Measurements from ENCODE around the gene C1orf159. TPM values are rescaled to one million over a fixed set of nuclear protein-coding genes. Genes with fewer than 3 reads are reported as not detected.
"Not testable (repeated sequence)": the region's sequence is repeated elsewhere in the genome, so short reads cannot be mapped to it uniquely, and the experiment has no call there.

Gene C1orf159
- total RNA-seq, 1 donor from 2014 or later: 20.2 TPM

DNA sequence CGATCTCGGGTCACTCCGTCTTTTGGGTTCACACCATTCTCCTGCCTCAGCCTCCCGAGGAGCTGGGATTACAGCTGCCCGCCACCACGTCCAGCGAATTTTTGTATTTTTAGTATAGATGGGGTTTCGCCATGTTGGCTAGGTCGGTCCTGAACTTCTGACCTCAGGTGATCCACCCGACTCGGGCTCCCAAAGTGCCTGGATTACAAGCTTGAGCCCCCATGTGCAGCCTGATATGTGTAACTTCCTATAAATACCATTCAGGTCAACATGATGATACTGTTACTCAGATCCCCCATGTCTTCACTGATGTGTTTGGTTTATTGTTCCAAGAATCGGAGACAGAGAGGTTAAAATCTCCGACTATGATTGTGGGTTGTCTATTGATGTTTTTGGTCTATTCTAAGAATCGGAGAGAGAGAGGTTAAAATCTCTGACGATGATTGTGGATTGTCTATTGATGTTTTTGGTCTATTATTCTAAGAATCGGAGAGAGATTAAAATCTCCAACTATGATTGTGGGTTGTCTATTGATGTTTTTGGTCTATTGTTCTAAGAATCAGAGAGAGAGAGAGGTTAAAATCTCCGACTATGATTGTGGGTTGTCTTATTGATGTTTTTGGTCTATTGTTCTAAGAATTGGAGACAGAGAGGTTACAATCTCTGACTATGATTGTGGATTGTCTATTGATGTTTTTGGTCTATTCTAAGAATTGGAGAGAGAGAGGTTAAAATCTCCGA, 17.0 kb downstream of the C1orf159 start:
- TF ChIP-seq, protein P1, sequence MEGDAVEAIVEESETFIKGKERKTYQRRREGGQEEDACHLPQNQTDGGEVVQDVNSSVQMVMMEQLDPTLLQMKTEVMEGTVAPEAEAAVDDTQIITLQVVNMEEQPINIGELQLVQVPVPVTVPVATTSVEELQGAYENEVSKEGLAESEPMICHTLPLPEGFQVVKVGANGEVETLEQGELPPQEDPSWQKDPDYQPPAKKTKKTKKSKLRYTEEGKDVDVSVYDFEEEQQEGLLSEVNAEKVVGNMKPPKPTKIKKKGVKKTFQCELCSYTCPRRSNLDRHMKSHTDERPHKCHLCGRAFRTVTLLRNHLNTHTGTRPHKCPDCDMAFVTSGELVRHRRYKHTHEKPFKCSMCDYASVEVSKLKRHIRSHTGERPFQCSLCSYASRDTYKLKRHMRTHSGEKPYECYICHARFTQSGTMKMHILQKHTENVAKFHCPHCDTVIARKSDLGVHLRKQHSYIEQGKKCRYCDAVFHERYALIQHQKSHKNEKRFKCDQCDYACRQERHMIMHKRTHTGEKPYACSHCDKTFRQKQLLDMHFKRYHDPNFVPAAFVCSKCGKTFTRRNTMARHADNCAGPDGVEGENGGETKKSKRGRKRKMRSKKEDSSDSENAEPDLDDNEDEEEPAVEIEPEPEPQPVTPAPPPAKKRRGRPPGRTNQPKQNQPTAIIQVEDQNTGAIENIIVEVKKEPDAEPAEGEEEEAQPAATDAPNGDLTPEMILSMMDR (conservative IDR thresholded peaks at IDR 0.05; ENCODE audit: low read depth, low read length): no peak
- no peak overlapping the region for H3K4me3 ChIP-seq (ENCODE audit: low read depth, low read length)
- no peak for DNase-seq (ENCODE audit: low read depth)

DNA sequence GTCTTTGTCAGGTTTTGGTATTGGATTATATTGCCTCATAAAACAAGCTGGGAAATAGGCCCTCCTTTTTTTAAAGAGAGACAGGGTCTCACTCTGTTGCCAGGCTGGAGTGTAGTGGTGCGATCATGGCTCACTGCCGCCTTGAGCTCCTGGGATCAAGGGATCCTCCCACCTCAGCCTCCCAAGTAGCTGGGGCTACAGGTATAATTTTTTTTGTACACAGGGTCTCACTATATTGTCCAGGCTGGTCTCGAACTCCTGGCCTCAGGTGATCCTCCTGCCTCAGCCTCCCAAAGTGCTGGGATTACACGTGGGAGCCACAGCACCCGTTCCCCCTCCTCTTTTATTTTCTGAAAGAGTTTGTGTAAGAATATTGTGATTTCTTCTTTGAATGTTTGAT, 19.8 kb downstream of the C1orf159 start:
- not testable (repeated sequence) for H3K4me3 ChIP-seq (ENCODE audit: low read depth, low read length); DNase-seq (ENCODE audit: low read depth)

DNA sequence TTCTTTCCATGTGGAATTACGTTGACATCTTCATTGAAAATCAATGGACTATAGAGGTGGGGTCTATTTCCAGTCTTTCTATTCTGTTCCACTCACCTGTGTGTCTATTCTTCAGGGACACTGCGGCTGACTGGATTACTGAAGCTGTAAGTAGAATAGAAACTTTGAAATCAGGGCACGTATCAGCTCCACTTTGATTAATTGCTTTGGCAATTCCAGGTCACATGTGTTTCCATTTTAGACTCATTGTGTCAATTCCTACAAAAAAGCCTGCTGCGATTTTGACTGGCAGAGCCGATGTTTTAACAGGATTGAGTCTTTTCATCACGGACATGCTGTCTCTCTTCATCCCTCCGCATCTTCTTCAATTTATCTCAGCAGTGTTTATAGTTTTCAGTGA, 20.9 kb downstream of the C1orf159 start:
- no peak for DNase-seq (ENCODE audit: low read depth)
- no peak overlapping the region for H3K4me3 ChIP-seq (ENCODE audit: low read depth, low read length)
- TF ChIP-seq, protein P1 (conservative IDR thresholded peaks at IDR 0.05; ENCODE audit: low read depth, low read length): no peak

DNA sequence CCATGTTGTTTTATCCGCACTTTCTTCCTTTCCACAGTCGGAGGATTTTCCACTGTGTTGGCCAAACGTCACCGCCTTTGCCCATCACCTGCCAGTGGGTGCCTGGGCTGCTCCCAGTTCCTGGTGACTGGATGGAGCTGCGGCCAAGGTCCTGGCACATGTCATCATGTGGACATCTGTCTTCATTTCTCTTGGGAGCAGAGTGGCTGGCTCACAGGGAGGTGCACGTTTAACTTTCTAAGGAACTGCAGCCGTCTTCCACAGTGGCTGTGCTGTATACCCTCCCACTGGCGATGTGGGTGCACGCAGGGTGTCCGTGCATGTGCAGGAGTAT, 22.3 kb downstream of the C1orf159 start:
- no peak overlapping the region for H3K4me3 ChIP-seq (ENCODE audit: low read depth, low read length)
- no peak for DNase-seq (ENCODE audit: low read depth)
- TF ChIP-seq, protein P1 (conservative IDR thresholded peaks at IDR 0.05; ENCODE audit: low read depth, low read length): no peak

DNA sequence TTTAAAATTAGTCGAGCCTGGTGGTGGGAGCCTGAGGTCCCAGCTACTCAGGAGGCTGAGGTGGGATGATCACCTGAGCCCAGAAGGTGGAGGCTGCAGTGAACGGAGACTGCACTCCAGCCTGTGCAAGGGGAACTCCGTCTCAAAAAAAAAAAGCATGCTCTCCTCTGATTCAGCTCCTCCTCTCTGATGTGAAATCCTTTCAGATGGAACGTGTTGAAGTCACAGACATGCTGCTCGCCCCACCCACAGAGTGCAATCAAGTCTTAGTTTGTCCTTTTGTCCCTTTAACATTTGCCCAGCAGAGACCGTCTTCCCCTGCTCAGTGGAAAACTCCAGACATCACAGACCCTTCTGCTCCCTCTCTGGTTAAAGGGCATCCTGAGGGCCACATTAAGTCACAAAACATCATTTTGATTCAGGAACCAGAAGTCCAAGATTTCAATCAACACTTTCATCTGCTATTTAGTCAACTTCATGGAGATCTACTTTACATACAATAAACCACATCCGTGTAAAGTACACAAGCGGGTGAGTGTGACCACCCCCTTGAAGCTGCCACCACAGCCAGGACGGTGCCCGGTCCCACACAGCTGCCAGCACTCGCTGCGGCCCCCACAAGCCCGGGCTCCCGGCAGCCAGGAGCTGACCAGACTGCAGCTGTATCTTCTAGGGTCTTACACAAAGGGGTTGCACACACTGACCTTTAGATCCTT, 22.8 kb downstream of the C1orf159 start:
- no peak for DNase-seq (ENCODE audit: low read depth)
- TF ChIP-seq, protein P1 (conservative IDR thresholded peaks at IDR 0.05; ENCODE audit: low read depth, low read length): no peak
- no peak overlapping the region for H3K4me3 ChIP-seq (ENCODE audit: low read depth, low read length)

DNA sequence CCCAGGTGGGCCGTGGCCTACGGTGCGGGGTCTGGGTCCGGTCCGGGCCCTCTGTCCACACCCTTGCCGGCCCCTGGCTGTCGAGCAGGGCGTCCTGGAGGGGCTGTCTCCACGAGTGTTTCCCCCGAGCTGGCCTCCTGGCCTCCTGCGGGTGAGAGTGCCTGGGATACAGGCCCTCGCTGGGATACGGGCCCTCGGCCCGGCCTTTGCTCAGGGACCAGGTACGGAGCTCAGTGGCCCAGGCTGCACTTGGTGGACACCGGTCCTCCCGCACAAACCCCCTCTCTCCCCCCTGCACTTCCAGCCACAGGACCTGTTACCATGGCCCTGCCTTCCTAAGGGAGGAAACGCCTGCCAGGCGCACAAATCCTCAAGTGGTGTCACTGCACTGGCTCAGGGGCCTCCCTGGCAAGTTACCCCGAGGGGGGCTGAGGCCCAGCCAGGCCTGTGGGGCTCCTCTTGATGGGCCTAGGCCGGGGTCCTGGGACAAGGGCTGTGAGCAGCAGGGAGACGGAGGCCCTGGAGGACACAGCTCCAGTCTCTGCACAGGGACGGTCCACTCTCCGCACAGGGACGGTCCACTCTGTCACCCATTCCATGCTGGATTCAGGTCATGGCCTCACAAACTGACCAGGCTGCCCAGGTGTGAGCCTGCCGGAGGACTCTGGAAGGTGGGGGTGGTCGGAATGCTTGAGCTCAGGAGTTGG, 23.6 kb downstream of the C1orf159 start:
- H3K4me3 ChIP-seq (ENCODE audit: low read depth, low read length): no peak overlapping the region
- DNase-seq (ENCODE audit: low read depth): no peak
- TF ChIP-seq, protein P1 (conservative IDR thresholded peaks at IDR 0.05; ENCODE audit: low read depth, low read length): no peak

DNA sequence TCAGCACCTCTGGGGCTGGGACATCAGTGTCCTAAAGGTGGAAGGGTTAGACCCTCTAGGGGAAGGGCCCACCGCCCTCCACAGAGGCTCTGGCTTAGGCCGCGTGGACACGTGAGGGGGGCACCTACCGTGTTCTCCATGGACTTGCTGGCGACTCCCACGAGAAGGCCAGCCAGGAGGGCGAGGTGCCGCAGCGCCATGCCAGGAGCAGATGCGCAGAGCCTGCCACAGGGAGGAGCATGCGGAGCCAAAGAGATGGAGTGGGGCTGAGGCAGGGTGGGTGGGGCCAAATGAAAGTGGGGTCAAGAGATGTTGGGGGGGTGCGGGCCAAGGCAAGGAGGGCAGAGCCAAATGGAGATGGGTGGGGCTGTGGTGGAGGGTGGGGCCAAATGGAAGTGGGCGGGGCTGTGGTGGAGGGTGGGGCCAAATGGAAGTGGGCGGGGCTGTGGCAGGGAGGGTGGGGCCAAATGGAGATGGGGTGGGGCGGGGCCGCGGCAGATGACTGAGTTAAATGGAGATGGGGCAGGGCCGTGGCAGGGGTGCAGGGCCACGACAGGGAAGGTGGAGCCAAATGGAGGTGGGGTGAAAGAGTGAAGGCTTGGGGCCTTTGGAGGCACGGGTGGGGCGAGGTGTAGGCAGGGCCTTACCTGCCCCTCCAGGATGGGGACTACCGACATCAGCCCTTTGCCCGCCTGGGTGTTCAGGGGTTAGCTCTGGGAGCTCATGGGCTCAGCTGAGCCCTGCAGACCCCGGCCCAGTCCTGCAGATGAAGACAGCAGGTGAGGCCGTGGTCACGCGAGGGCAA, 24.3 kb downstream of the C1orf159 start:
- no peak for DNase-seq (ENCODE audit: low read depth)
- TF ChIP-seq, protein P1 (conservative IDR thresholded peaks at IDR 0.05; ENCODE audit: low read depth, low read length): no peak
- no peak overlapping the region for H3K4me3 ChIP-seq (ENCODE audit: low read depth, low read length)
